Activated CD8-positive, alpha-beta memory T cell treated with anti-CD3 and anti-CD28 coated beads for 1 hour (primary cell): ENCODE data around the gene GNPNAT1.
"Not testable (repeated sequence)": the region's sequence is repeated elsewhere in the genome, so short reads cannot be mapped to it uniquely, and the experiment has no call there.

Experiments used
- DNase-seq, 2 donors: peaks; one replicate each; pipeline ENCODE4 v3.0.0-alpha.2; 2020; ENCODE audit warnings: low read depth in 1 of 2; ENCODE audit errors: extremely low read depth in 1 of 2

GNPNAT1 gene

GRCh38 chr14:52790011-52790755 is 1.2 kb downstream of the GNPNAT1 start:
- no peak for DNase-seq

GRCh38 chr14:52789118-52789517 is 2.3 kb downstream of the GNPNAT1 start:
- DNase-seq: no peak

DNA sequence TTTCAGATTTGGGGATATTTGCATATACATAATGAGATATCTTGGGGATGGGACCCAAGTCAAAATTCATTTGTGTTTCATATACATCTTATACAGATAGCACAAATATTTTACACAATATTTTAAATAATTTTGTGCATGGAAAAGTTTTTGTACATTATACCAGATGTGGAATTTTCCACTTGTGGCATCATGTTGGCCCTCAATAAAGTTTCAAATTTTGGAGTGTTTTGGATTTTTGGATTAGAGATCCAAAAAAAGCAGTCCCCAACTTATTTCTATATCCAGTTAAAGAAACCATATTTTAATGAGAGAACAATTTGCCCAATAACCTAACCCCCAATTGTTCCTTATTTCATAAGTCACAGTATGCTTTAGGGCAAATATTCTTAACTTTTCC is 4.5 kb downstream of the GNPNAT1 start:
- DNase-seq: no peak

DNA sequence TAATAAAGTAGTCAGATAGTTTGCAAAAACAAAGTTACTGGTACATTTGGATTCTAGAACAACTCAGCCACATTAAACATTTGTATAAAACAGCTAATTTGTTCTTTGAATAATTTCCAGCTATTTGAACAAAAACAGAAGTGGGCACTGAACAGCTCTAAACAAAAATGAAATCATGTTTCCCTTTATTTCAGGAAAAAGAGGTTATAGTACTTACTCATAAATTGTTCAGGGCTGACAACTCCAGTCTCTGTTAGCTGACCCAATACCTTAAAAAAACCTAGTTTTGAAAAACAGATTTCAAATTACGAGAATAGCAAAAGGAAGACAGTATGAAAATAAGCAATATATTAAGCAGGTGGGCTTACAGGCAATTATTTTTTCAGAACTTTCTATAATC is 8.2 kb downstream of the GNPNAT1 start:
- no peak for DNase-seq

GRCh38 chr14:52781629-52782028 is 9.8 kb downstream of the GNPNAT1 start:
- no peak for DNase-seq

DNA sequence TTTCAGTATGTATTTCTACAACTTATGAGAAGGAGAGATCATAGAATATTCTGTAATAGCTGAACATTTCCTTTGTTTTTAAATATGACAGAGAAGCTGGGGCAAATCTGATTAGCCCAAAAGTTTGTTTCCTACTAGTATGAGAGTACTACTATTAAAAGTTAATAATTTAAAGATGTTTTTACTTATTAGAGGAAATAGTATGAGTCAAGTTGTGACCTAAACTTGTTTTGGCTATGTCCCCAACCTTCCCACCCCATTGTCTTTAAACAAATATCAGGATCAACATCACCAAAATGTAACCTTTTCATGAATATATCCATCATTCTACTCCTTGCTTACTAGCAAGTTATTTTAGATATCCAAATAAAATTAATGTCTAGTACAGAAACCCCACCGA is 10.5 kb downstream of the GNPNAT1 start:
- no peak for DNase-seq

GRCh38 chr14:52778702-52779101 is 12.7 kb downstream of the GNPNAT1 start:
- DNase-seq: no peak

- DNase-seq: no peak
Measured at GRCh38 chr14:52776816-52777215, 14.6 kb downstream of the GNPNAT1 start.

GRCh38 chr14:52769887-52770286 is 21.5 kb downstream of the GNPNAT1 start:
- no peak for DNase-seq

GRCh38 chr14:52767058-52767833 is 24.2 kb downstream of the GNPNAT1 start:
- DNase-seq: no peak

- DNase-seq: not testable (repeated sequence)
Measured at GRCh38 chr14:52762923-52763322, 28.5 kb downstream of the GNPNAT1 start.

DNA sequence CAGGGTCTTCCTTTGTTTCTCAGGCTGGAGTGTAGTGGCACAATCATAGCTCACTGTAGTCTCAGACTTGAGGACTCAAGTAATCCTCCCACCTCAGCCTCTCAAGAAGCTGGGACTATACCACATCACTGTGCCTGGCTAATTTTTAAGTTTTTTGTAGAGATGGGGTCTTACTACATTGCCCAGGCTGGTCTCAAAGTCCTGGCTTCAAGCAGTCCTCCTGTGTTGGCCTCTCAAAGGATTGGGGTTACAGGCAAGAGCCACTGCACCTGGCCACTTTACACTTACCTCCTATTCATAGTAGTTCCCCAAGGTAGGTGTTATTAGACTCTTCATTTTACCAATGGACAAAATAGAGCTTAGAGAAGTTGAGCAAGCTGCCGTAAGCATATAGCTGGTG is 32.3 kb downstream of the GNPNAT1 start:
- DNase-seq: no peak

GRCh38 chr14:52755607-52756316 is 35.6 kb downstream of the GNPNAT1 start:
- DNase-seq: no peak

- DNase-seq: no peak
Measured at GRCh38 chr14:52748647-52749292, 42.6 kb downstream of the GNPNAT1 start.

DNA sequence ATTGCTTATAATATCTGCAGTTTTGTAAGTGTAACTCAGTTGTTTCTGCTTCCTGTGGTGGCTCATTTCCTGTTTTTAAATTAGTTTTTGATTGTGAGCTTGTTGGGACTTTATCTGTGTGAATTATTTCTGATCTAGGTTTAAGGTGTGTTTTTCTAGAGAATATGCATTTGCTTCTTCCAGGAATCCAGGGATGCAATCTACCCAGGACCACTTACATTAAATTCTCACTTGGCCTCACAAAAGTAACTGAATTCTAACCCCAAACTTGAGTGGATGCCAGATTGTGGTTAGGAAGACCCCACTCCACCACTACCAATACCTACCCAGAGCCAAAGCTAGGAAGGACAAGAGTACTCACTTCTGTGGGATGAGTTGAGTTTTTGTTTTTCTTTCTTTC is 49.5 kb downstream of the GNPNAT1 start:
- DNase-seq: no peak

GRCh38 chr14:52740751-52741150 is 50.7 kb downstream of the GNPNAT1 start:
- DNase-seq: no peak

- DNase-seq: no peak
Measured at GRCh38 chr14:52738409-52738808, 53.0 kb downstream of the GNPNAT1 start.

- DNase-seq: no peak
Measured at GRCh38 chr14:52735921-52736489, 55.4 kb downstream of the GNPNAT1 start.

- DNase-seq: no peak
Measured at GRCh38 chr14:52733824-52734223, 57.6 kb downstream of the GNPNAT1 start.

- no peak for DNase-seq
Measured at GRCh38 chr14:52730709-52731111, 60.7 kb downstream of the GNPNAT1 start.
